ENCODE results near the gene GSTO1.

The GSTO1 gene

DNA sequence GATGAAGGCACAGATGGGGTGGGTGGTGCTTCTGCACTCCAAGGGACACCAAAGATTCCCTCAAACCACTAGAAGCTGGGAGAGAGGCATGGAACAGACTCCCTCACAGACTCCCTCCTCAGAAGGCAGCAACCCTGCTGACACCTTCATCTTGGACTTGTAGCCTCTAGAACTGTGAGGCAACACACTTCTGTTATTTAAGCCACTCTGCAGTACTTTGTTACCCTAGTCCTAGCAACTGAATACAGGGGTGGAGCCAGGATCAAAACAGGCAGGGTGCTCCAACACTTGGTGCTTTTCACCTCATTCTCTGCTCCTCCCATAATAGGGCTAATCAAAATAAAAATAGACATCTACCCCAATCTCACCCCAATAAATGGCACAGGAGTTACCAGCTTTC is 2.3 kb upstream of the GSTO1 start:
- no peak for DNase-seq

- DNase-seq: no peak
These were observed 1.6 kb upstream of the GSTO1 start for GRCh38 chr10:104253106-104253505.

DNA sequence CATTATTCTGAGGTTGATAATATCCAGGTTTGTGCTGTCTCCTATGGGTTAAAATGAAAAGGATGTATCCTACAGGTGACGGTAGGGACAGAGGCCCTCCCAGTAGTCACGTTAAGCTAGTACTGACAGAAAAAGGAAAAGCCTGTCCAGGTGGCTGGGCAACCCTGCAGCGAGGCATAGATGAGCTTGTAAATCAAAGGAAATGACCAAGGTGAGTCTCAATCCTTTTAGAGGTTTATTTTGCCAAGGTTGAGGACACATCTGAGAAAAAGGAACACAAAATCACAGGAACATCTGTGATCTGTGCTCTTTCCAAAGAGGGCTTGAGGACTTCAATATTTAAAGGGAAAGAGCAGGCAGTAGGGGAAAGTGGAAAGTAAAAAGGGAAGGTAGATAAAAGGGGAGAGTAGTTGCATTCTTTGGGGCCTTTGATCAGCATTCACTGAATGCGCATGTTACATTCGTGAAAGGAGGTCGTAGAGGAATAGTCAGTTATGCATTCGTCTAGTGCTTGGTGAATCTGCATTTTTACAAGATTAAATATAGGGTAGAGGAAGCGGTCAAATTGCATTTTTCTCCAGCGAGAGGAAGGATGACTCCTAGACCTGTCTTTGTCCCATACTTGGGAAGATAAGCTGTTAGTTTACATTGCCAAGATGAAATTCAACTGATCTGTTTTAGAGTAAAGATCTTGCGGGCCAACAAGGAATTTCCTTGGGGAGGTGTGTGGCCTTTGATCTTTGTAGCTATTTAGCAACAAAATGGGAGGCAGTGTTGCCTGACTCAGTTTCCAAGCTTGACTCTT is 884 bp upstream of the GSTO1 start:
- DNase-seq: no peak

DNA sequence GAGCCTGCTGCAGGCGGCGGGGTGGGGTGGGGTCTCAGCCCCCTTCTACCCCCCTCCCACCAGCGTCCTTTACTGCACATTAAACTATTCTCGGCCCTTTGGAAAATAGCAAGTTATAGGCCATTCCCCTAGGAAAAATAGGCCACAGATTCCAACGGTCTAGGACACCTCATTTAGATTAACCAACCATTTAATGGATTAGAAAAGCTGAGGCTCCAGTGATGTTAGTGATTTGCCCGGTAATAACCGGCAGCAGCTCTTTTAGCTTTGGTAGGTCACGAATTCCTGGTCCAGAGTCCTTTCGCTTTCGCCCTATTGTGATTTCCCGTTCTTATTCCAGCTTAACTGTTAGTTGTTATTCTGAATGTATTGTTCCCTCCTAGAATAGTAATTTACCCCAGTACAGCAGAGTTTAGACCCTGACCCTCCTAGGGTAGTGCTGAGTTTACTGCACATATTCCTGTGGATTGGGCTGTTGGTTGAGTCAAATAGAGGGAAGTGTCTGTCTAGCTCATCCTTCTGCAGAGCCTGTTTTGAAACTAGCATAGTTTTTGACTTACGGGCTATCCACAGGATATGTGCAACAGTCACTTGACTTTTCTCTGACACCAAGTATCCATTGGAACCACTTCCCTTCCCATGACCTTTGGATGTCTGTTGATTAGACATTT is 754 bp downstream of the GSTO1 start:
- no peak for DNase-seq

- no peak for DNase-seq
These were observed 1.8 kb downstream of the GSTO1 start for GRCh38 chr10:104256335-104256961.

DNA sequence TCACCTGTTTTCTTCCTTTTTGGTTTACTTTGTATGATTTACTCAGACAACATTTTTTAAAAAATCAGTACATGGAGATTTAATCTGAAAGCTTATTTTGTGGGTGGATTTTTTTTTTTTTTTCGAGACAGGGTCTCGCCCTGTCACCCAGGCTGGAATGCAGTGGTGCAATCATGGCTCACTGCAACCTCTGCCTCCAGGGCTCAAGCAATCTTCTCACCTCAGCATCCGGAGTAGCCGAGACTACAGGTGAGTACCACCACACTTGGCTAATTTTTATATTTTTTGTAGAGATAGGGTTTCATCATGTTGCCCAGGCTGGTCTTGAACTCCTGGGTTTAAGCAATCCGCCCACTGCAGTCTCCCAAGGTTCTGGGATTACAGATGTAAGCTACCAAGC is 2.5 kb downstream of the GSTO1 start:
- DNase-seq: no peak

DNA sequence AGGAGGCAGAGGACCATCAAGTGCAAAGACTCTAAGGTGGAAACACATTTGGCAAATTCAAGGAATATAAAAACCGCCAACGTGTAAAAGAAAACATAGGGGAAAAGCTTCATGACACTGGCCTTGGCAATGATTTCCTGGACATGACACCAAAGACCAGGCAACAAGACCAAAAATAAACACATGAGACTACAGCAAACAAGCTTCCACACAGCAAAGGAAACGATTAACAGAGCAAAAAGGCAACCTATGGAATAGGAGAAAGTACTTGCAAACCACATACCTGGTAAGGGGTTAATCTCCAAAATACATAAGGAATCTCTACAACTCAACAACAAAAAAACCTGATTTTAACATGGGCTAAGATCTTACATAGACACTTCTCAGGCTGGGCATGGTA is 3.5 kb downstream of the GSTO1 start:
- no peak for DNase-seq

DNA sequence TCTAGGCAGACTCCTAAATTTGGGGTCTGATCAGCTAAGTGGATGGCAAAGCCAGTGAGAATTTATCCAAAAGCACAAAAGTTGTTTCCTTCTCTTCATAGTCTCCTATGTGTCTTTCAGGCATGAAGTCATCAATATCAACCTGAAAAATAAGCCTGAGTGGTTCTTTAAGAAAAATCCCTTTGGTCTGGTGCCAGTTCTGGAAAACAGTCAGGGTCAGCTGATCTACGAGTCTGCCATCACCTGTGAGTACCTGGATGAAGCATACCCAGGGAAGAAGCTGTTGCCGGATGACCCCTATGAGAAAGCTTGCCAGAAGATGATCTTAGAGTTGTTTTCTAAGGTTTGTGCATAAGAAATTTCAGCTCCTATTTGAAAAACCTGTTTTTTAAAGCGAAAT is 4.8 kb downstream of the GSTO1 start:
- DNase-seq: no peak

DNA sequence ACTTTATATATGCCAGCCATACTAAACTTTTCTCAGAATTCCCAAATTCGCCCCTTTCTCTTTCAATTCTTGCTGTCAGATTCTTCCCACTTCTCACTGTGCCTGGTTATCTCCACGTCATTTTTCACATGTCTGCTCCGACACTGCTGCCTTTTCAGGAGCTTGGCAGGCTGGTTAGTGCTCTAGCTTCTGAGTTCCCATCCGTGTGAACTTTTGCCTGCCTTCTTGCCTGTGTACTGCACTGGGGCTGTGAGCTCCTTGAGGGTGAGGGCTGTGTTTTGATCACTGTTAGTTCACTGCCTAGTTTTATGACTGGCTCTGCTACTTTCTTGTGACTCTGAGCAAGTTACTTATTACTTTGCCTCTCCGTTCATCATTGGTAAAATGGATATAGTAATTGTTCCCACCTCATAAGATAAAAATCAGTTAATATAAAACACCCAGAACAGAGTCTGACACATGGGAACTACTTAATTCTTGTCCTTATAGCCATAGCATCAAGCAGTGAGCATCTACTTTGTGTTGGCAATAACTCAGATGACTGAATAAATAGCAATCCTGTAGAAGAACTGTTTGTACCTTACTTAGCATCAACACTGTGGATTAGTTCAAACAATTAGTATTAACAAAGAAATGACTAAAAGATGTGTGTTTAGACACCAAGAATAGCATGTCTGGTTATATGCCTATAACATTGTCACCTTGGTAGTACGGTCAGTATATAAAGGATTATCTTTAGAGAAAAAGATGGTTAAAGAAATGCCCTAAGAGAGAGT is 5.5 kb downstream of the GSTO1 start:
- no peak for DNase-seq

DNA sequence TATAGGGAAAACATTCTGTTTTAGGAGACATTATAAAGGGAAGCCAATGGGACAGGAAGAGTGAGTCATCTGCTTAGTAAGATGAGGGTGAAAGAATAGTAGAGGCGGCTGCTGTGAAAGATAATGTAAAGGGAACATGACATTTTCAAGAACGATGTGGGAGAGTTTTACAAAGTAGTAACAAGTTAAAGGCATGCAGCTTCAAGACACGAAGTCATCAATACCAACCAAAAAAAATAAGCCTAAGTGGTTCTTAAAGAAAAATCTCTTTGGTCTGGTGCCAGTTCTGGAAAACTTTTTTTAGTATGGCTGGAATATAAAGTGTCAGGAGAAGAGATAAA is 6.1 kb downstream of the GSTO1 start:
- DNase-seq: no peak

- DNase-seq: no peak
These were observed 7.4 kb downstream of the GSTO1 start for GRCh38 chr10:104262055-104262454.

GRCh38 chr10:104264783-104265182 is 10.1 kb downstream of the GSTO1 start:
- DNase-seq: no peak

DNA sequence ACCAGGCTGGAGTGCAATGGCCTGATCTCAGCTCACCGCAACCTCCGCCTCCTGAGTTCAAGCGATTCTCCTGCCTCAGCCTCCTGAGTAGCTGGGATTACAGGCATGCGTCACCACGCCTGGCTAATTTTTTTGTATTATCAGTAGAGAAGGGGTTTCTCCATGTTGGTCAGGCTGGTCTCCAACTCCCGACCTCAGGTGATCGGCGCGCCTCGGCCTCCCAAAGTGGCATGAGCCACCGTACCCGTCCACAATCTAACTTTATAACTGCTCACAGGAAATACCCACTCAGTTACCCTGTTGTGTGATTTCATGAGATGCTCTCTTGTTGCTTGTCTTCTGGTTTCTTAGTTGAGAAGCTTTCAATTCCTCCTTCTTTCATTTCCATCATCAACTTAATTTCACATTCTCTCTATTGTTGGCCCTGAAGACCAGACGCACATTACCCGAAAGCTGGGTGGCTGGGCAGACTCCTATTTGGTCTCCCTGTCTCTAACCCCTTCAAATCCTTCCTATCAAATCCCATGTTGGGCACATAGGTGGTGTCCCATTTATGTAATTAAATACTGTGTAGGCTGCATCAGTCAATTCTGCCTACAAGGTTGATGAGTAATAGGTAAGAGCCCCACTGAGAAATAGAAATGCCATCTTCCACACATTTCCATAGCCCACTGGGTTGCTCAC is 13.2 kb downstream of the GSTO1 start:
- no peak for DNase-seq

DNA sequence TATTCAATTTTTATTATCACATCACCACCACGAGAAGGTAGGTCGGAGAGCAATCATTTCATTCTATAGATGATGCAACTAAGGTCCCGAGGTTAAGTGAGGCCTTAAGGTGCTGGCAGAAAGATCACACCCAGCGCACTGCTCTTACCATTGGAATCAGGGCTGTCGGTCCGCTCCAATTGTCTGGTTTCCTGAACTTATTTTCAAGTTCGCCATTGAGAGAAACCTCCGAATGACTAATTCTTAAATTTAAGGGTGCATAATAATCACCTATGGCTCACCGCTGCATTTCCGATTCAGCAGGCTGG is 13.7 kb downstream of the GSTO1 start:
- DNase-seq: no peak

- DNase-seq: peak; percentile 82
These were observed 14.3 kb downstream of the GSTO1 start, which contains the start of gene GSTO2 for GRCh38 chr10:104268713-104269645. GSTO2 (plus strand) TSS chr10:104269184; CDS start chr10:104274916, 5,732 bp downstream.

DNA sequence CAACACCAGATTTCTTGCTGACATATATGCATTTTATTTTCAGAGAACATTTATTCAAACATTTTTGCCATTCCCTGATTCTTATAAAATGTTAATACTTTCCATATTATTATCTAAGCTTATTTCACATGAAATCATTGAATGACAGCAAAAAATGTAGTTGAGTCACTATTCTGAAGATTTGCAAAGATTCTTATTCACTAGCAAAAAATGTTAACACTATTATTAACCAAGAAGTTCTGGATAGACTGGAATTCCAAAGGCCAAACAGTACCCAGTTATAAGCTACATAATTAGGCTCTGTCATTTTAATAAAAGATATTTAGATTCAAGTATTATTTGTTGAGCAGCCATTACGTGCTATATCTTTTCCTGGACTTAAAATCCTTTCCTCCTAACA is 18.6 kb downstream of the GSTO1 start:
- no peak for DNase-seq

DNA sequence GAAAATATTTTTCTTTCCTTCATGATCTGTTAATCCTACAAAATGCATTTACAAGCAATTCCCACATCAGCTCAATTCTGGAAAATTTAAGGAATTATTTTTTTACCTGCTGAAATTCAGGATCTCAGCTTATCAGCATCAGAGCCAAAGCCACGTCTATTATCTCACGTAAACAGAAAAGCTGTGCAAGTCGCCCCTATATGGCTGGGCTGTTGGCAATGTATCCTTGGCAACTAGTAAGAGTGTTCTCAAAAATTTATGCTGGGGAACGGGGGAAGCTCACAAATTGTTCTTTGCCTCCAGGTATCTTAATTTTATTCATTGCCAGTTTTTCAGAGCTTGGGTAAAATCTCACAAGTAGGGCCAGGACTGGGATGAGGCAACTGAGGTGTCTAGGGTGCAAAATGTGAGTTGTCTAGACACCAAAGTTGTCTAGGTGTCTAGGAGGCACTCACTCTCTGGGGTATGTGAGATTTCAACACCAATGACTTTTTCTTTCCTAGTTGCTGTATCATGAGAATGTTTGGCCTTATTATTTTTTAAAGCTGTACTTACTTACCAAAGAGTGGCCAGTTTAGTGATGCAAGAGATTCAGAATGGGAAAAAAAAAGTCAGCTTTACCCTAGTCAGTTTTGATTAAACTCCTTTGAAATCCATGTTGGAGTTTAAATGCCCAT is 19.3 kb downstream of the GSTO1 start:
- no peak for DNase-seq

DNA sequence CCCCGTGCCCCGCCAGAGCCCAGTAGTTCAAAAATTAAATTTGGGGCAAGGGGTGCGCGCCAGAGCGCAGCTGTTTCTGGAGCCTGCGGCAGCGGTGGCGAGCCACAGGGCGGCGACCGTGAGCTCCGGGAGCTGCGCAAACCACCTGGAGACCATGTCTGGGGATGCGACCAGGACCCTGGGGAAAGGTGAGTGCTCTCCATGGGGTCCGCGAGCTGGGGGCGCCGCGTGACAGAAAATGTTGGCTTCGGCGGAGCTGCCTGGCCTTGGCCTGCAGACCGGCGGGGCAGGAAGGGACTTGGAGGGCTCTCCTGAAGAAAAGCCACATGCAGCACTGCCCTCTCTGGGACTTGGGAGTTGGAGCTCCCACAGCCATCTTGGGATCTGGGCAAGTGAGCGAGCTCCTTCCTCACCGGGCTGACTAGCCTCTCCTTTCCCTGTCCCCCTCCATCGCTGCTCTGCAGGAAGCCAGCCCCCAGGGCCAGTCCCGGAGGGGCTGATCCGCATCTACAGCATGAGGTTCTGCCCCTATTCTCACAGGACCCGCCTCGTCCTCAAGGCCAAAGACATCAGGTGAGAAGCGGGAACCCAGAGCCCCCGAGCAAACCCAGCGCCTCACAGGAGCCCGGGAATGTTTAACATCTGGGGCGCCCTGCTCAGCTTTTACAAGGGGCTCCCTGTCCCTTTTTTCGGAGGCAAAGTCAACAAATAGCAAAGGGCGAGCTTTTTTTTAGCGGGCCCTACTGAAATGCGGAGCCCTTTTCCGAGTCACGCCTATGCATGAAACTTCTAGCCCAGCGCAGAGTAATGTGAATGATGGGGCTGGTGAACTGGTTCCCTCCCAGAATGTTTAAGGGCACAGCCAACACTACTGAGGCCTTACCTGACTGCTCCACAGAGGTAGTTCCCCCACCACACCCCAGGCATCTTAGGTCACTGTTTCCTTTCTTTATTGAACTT is 20.4 kb downstream of the GSTO1 start:
- DNase-seq: no peak

- DNase-seq: no peak
These were observed 21.5 kb downstream of the GSTO1 start for GRCh38 chr10:104276192-104276591.

DNA sequence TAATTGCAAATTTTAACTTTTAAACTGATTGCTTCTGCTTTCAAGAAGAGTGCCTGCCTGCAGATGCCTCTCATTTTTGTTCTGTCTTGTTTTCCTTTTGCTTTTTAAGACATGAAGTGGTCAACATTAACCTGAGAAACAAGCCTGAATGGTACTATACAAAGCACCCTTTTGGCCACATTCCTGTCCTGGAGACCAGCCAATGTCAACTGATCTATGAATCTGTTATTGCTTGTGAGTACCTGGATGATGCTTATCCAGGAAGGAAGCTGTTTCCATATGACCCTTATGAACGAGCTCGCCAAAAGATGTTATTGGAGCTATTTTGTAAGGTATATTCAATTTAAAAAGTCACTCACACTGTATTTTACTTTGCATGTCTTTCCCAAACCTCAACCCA is 23.1 kb downstream of the GSTO1 start:
- no peak for DNase-seq

Measured in NCI-H1417 treated with DMSO at 0.1 percent for 48 hours (cell line).